ENCODE measurements around the gene PIK3CD.

GRCh38 chr1:9733160-9733789, 81.7 kb downstream of the PIK3CD start:
- TF ChIP-seq CTCF (conservative IDR thresholded peaks at IDR 0.05; ENCODE audit: low read depth, low read length) = no peak
- no peak for TF ChIP-seq EZH2phosphoT487 (IDR thresholded peaks at IDR 0.05; ENCODE audit: borderline replicate concordance, low read length)
- no peak for TF ChIP-seq EZH2 (IDR thresholded peaks at IDR 0.05; ENCODE audit: low read length, unreplicated experiment)
